GM21786 (cell line): ENCODE measurements around the gene ITGA7.
A peak's percentile ranks its signal among the peaks of the same experiment; 100 is the strongest.

ENCODE experiments used
- ATAC-seq: cut with Tn5 transposase; IDR thresholded peaks from one replicate; pipeline ENCODE4 v1.9.1; 2021; ENCODE audit not compliant: unreplicated experiment

ITGA7 gene, protein sequence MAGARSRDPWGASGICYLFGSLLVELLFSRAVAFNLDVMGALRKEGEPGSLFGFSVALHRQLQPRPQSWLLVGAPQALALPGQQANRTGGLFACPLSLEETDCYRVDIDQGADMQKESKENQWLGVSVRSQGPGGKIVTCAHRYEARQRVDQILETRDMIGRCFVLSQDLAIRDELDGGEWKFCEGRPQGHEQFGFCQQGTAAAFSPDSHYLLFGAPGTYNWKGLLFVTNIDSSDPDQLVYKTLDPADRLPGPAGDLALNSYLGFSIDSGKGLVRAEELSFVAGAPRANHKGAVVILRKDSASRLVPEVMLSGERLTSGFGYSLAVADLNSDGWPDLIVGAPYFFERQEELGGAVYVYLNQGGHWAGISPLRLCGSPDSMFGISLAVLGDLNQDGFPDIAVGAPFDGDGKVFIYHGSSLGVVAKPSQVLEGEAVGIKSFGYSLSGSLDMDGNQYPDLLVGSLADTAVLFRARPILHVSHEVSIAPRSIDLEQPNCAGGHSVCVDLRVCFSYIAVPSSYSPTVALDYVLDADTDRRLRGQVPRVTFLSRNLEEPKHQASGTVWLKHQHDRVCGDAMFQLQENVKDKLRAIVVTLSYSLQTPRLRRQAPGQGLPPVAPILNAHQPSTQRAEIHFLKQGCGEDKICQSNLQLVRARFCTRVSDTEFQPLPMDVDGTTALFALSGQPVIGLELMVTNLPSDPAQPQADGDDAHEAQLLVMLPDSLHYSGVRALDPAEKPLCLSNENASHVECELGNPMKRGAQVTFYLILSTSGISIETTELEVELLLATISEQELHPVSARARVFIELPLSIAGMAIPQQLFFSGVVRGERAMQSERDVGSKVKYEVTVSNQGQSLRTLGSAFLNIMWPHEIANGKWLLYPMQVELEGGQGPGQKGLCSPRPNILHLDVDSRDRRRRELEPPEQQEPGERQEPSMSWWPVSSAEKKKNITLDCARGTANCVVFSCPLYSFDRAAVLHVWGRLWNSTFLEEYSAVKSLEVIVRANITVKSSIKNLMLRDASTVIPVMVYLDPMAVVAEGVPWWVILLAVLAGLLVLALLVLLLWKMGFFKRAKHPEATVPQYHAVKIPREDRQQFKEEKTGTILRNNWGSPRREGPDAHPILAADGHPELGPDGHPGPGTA

GRCh38 chr12:55707841-55708694 lies at the start of gene ITGA7:
Gene ITGA7 (minus strand): TSS chr12:55707904. CDS start chr12:55707682, 222 bp downstream.
- peak; percentile 69 for ATAC-seq

- no peak for ATAC-seq
These were observed 47.5 kb upstream of the ITGA7 start for GRCh38 chr12:55755246-55755645.

GRCh38 chr12:55748230-55748993 lies 40.7 kb upstream of the ITGA7 start:
- ATAC-seq = no peak

DNA sequence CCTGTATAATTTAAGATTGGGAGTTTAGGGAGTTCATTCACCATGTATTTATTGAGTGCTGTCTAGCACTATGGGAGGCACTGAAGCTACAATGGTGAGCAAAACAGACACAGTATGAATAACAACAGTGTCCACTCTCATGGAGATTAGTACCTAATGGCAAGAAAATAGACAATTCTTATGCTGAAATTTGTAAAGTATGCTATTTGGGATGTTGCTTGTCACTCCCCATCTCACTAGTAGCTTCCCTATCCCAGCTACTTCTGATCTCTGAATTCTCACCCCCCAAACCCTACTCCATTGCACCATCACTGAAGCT lies 39.2 kb upstream of the ITGA7 start:
- no peak for ATAC-seq

GRCh38 chr12:55746174-55746912 lies 38.6 kb upstream of the ITGA7 start:
- ATAC-seq = no peak

DNA sequence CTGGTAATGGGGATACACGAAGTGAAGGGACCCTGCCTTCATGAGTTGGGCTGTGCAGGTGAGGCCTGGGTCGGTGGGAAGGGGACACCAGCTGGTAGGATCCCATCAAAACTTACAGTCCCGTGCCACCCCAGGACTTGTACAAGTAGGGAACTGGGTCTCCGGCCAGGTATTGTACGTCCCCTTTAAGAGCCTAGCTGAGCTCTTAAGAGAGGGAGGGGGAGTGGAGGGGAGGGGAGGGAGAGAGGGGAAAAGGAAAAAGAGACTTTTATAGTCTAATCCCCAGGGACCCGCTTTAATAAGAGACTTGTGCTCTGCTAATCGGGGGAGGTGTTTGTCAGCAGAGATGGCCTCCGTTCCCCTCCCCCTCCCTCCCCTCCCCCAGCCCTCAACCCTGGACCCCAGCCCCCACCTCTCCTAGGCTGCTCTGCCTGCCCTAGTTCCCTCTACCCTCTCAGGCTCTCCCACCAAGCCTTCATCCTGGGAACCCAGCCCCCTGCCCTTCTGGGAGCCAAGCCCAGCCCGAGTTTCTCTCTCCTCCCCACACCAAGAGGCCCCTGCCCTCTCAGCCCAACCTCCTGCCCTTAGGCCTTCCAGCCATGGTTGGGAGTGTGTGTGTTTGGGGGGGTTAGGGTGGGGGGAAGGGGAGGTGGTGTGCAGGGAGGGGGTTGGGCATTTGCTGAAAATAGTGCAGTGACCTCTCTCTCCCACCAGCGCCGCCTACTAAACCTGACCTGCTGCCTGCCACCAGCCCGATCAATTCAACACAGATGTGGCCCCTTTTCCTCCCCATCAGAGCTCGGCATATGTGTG lies 37.9 kb upstream of the ITGA7 start:
- ATAC-seq = no peak

DNA sequence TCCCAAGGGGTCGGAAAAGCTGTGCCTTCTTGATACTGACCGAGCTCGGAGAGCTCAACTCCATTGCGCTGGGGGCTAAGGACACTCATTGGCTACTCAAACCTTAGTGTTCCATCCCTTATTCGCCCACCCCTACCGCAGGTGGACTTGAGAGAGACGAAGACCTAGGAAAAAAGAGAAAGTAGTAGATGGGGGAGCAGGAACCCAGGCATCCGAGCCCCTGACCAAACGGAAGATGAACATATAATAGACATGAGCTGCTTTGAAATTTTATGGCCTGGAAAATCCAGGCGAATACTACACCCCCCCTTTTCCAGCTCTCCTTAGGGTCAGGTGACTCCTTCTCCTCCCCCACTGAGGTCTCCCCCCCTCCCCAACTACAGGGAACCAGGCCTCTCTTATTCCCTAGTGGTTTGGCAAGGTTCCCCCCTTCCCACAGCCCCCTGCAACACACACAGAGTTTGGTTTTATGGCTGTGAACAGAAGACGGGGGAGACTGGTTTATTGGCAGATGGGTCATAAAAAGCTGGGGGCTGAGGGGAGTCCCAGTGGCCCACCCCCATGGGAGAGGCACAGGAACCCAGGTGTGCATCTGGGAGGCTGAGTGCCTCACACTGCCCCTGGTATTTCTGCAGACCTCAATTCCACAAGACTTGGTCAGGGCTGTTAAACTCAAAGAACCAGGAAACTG lies 36.8 kb upstream of the ITGA7 start:
- ATAC-seq = no peak

GRCh38 chr12:55743406-55744339 lies 36.0 kb upstream of the ITGA7 start:
- ATAC-seq = peak; percentile 41

- peak; percentile 31 for ATAC-seq
These were observed 35.2 kb upstream of the ITGA7 start, which contains the start of gene GDF11 for GRCh38 chr12:55742719-55743405. Gene GDF11 (plus strand): TSS chr12:55743122. CDS start chr12:55743317, 195 bp downstream.

DNA sequence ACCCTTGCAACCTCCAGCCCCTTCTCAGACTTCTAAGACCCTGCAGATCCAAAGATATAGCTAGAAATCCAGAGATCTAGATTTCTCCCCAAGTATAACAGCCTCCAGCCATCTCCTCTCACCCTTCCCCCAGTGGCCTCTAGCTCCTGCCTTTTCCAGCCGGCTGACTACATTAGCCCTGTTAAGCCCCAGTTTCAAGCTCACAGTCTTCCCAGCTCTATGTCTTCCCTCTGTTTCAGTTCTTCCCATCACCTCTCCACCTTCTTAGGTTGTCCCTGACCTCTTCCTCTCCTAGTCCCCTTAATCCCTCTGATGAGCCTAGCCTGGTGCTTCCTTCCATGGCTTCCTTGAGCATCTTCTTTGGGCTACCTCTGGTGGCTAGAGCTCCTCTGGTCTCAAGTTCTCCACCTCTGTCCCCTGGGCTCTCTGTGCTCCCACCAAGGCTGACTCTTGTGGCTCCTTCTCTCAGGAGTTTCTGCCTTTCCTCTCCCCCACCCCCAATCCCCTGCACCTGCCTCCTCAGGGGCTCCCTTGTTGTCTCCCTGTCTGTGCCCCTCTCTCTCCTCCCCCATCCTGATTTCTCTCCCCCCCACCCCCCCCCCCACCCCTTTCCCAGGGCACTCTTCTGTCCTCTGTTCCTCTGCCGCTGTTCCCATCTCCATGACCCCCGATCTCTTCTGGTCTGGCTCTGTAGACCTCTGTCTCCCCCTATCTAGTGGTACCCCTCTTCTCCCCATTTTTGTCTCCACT lies 34.4 kb upstream of the ITGA7 start:
- no peak for ATAC-seq

- ATAC-seq = no peak
These were observed 31.3 kb upstream of the ITGA7 start for GRCh38 chr12:55739025-55739378.

GRCh38 chr12:55738123-55739024 lies 30.7 kb upstream of the ITGA7 start:
- peak; percentile 83 for ATAC-seq

GRCh38 chr12:55737581-55738122 lies 29.9 kb upstream of the ITGA7 start:
- peak; percentile 4 for ATAC-seq
